CD4-positive, alpha-beta memory T cell (primary cell): ENCODE data around the gene RPL4. TPM values are rescaled to one million over a fixed set of nuclear protein-coding genes. Genes with fewer than 3 reads are reported as not detected.
A peak's percentile ranks its signal among the peaks of the same experiment; 100 is the strongest.

Source experiments
- CTCF ChIA-PET: fragments of 350-600 bp; sonication (Branson Sonifier 250); formaldehyde crosslinking; loops from one replicate; lab custom pipeline; 2021; ENCODE audit warnings: inconsistent platforms; ENCODE audit not compliant: partially characterized antibody; lab: Charles Lee
- POLR2A ChIA-PET: fragments of 350-600 bp; sonication (Branson Sonifier 250); formaldehyde crosslinking; loops from one replicate; lab custom pipeline; 2021; ENCODE audit not compliant: partially characterized antibody; lab: Charles Lee
- DNase-seq, 5 donors: peaks; one replicate each; pipeline versions ENCODE4 v3.0.0 to v3.0.0-alpha.2; 2020 to 2022; ENCODE audit warnings: mixed read lengths in 1 of 5
- H3K27ac ChIP-seq: one replicate; pipeline ENCODE4 v1.7.0; 2013; ENCODE audit warnings: low read depth, low read length
- H3K27me3 ChIP-seq: 2 replicates; pipeline ENCODE4 v1.7.0; 2013; ENCODE audit warnings: mild to moderate bottlenecking, low read length, moderate library complexity; ENCODE audit not compliant: insufficient read depth
- H3K36me3 ChIP-seq: 2 replicates; pipeline ENCODE4 v1.7.0; 2013; ENCODE audit warnings: mild to moderate bottlenecking, low read length, moderate library complexity; ENCODE audit not compliant: insufficient read depth
- H3K4me1 ChIP-seq: 2 replicates; pipeline ENCODE4 v1.7.0; 2013; ENCODE audit warnings: mild to moderate bottlenecking, low read length, moderate library complexity; ENCODE audit not compliant: insufficient read depth
- H3K4me3 ChIP-seq, 2 donors: one replicate each; pipeline ENCODE4 v1.7.0; 2013; ENCODE audit warnings: low read length in 2 of 2, mild to moderate bottlenecking in 1 of 2
- H3K9me3 ChIP-seq, 2 donors: one replicate each; pipeline ENCODE4 v1.7.0; 2013; ENCODE audit warnings: low read length in 2 of 2, control low read depth in 1 of 2; ENCODE audit not compliant: control insufficient read depth in 1 of 2
- H3K27ac Mint-ChIP-seq, 7 donors: one replicate each; pipeline ENCODE4 v1.8.0; 2020 to 2021; ENCODE audit warnings: mixed read lengths in 7 of 7, mild to moderate bottlenecking in 6 of 7, inconsistent platforms in 3 of 7, moderate library complexity in 3 of 7
- H3K27me3 Mint-ChIP-seq, 2 donors: one replicate each; pipeline ENCODE4 v1.8.0; 2020 to 2021; ENCODE audit warnings: mixed read lengths in 2 of 2
- H3K36me3 Mint-ChIP-seq, 2 donors: one replicate each; pipeline ENCODE4 v1.8.0; 2020 to 2021; ENCODE audit warnings: mixed read lengths in 2 of 2, inconsistent platforms in 1 of 2, mild to moderate bottlenecking in 1 of 2
- H3K4me1 Mint-ChIP-seq, 4 donors: one replicate each; pipeline ENCODE4 v1.8.0; 2020 to 2021; ENCODE audit warnings: mixed read lengths in 4 of 4, mild to moderate bottlenecking in 1 of 4
- H3K4me3 Mint-ChIP-seq, 8 donors: one replicate each; pipeline ENCODE4 v1.8.0; 2020 to 2021; ENCODE audit warnings: mixed read lengths in 8 of 8, mild to moderate bottlenecking in 7 of 8, moderate library complexity in 6 of 8, inconsistent platforms in 3 of 8
- H3K9me3 Mint-ChIP-seq, 8 donors: one replicate each; pipeline ENCODE4 v1.8.0; 2020 to 2021; ENCODE audit warnings: mixed read lengths in 8 of 8, mild to moderate bottlenecking in 5 of 8, inconsistent platforms in 3 of 8, moderate library complexity in 1 of 8
- intact Hi-C: fragments of 100-400 bp; cut with micrococcal nuclease; formaldehyde crosslinking; loops from one replicate; pipeline ENCODE4 v1.15.1; 2023
- polyA plus RNA-seq, 2 donors: library from polyadenylated mRNA; unstranded; fragments of 300-500 nt; fragmentation: Illumina TruSeq; gene quantifications; one replicate each; pipeline ENCODE4 v1.2.3, GENCODE V29; 2021
- total RNA-seq, 2 experiments: library from RNA; stranded (reverse); gene quantifications; one replicate each; pipeline ENCODE4 v1.2.3, GENCODE V29; 2021

The RPL4 gene
- total and polyA plus RNA-seq, 4 experiments from 2014 or later = 1,070 to 4,004 (median 2,640) TPM

GRCh38 chr15:66494262-66494661, 10.4 kb downstream of the RPL4 start:
- peaks cover 0 to 2% (median 0%) of the 10 kb centered on the region in 8 donors for H3K9me3 Mint-ChIP-seq
- POLR2A ChIA-PET = interaction anchor here (0.6 to 1.4 kb wide), 2 partner anchors 10 to 22 kb away, joined by 3 read pairs; no protein-coding TSS in a partner anchor
- intact Hi-C loops = no loop called here
- H3K4me3 Mint-ChIP-seq = no peak overlapping the region
- peaks cover 25 to 56% (median 40%) of the 10 kb centered on the region in 4 donors for H3K4me1 Mint-ChIP-seq
- DNase-seq = no peak
- Histone ChIP-seq H3K36me3 (peaks cover 66% of the 10 kb centered on the region), H3K4me3 (no peak overlapping the region), H3K4me1 (peaks cover 35% of the 10 kb centered on the region), H3K27ac (no peak overlapping the region), H3K27me3 (no peaks in the 10 kb centered on the region), H3K9me3 (no peaks in the 10 kb centered on the region)
- CTCF ChIA-PET = no interaction called here
- H3K36me3 Mint-ChIP-seq = peaks cover 39 to 83% of the 10 kb centered on the region in 2 donors
- no peaks in the 10 kb centered on the region for H3K27me3 Mint-ChIP-seq
- H3K27ac Mint-ChIP-seq = peak overlapping the region; percentile 10 to 96 (median 60)

GRCh38 chr15:66491846-66492245, 12.8 kb downstream of the RPL4 start:
- Mint-ChIP-seq H3K4me3 (no peak overlapping the region), H3K36me3 (peaks cover 35 to 80% of the 10 kb centered on the region in 2 donors), H3K9me3 (peaks cover 0 to 2% (median 0%) of the 10 kb centered on the region in 8 donors), H3K27me3 (no peaks in the 10 kb centered on the region), H3K27ac (peak overlapping the region in 2 of 7 donors; percentile 60 to 78), H3K4me1 (peaks cover 16 to 32% (median 25%) of the 10 kb centered on the region in 4 donors)
- Histone ChIP-seq H3K27me3 (no peaks in the 10 kb centered on the region), H3K9me3 (no peaks in the 10 kb centered on the region), H3K36me3 (peaks cover 76% of the 10 kb centered on the region), H3K4me3 (no peak overlapping the region), H3K27ac (no peak overlapping the region), H3K4me1 (peaks cover 21% of the 10 kb centered on the region)
- no peak for DNase-seq
- POLR2A ChIA-PET = interaction anchor here (1.0 to 2.1 kb wide), 2 partner anchors 11 to 105 kb away, joined by 3 to 6 read pairs; partner anchors contain the start of gene MAP2K1
- CTCF ChIA-PET = no interaction called here
- intact Hi-C loops = no loop called here

GRCh38 chr15:66489179-66489791, 15.4 kb downstream of the RPL4 start:
- no peak overlapping the region for H3K4me3 Mint-ChIP-seq
- ChIA-PET CTCF (interaction anchor here (0.8 to 1.4 kb wide), 2 partner anchors 9 to 101 kb away, joined by 3 to 4 read pairs; partner anchors contain the start of gene SNAPC5), POLR2A (interaction anchor here (0.8 to 2.4 kb wide), 3 partner anchors 8 to 101 kb away, joined by 3 to 9 read pairs (median 5); partner anchors contain the start of genes RPL4, SNAPC5 and ZWILCH)
- peaks cover 74% of the 10 kb centered on the region for H3K36me3 ChIP-seq
- H3K27me3 Mint-ChIP-seq = no peaks in the 10 kb centered on the region
- intact Hi-C loops = no loop called here
- H3K27ac Mint-ChIP-seq = peak overlapping the region in 4 of 7 donors; percentile 46 to 77 (median 75)
- H3K4me3 ChIP-seq = no peak overlapping the region
- H3K27ac ChIP-seq = no peak overlapping the region
- H3K36me3 Mint-ChIP-seq = peaks cover 38 to 83% of the 10 kb centered on the region in 2 donors
- H3K9me3 ChIP-seq = no peaks in the 10 kb centered on the region
- H3K4me1 ChIP-seq = no peaks in the 10 kb centered on the region
- no peaks in the 10 kb centered on the region for H3K27me3 ChIP-seq
- DNase-seq = no peak
- H3K4me1 Mint-ChIP-seq = peaks cover 8 to 13% (median 10%) of the 10 kb centered on the region in 4 donors
- H3K9me3 Mint-ChIP-seq = no peaks in the 10 kb centered on the region

- no peaks in the 10 kb centered on the region for H3K9me3 Mint-ChIP-seq
- peaks cover 38 to 77% of the 10 kb centered on the region in 2 donors for H3K36me3 Mint-ChIP-seq
- H3K27ac ChIP-seq = no peak overlapping the region
- no peak overlapping the region for H3K4me3 ChIP-seq
- H3K36me3 ChIP-seq = peaks cover 72% of the 10 kb centered on the region
- ChIA-PET POLR2A (interaction anchor here (1.2 to 2.4 kb wide), 2 partner anchors 9 to 16 kb away, joined by 5 to 9 read pairs; partner anchors contain the start of genes RPL4, SNAPC5 and ZWILCH), CTCF (no interaction called here)
- peaks cover 4 to 8% (median 5%) of the 10 kb centered on the region in 4 donors for H3K4me1 Mint-ChIP-seq
- no peak for DNase-seq
- intact Hi-C loops = no loop called here
- H3K27me3 ChIP-seq = no peaks in the 10 kb centered on the region
- H3K27me3 Mint-ChIP-seq = no peaks in the 10 kb centered on the region
- no peaks in the 10 kb centered on the region for H3K4me1 ChIP-seq
- peak overlapping the region in 4 of 7 donors; percentile 45 to 82 (median 58) for H3K27ac Mint-ChIP-seq
- no peaks in the 10 kb centered on the region for H3K9me3 ChIP-seq
- no peak overlapping the region for H3K4me3 Mint-ChIP-seq
Observed at GRCh38 chr15:66488525-66488924, 16.1 kb downstream of the RPL4 start.

- intact Hi-C loops = no loop called here
Observed at GRCh38 chr15:66486887-66487286, 17.8 kb downstream of the RPL4 start.

GRCh38 chr15:66484539-66485112, 20.0 kb downstream of the RPL4 start:
- Mint-ChIP-seq H3K4me1 (peaks cover 1 to 14% (median 6%) of the 10 kb centered on the region in 4 donors), H3K4me3 (no peak overlapping the region), H3K9me3 (no peaks in the 10 kb centered on the region), H3K27me3 (no peaks in the 10 kb centered on the region), H3K27ac (peak overlapping the region in 6 of 7 donors; percentile 22 to 72 (median 50)), H3K36me3 (peaks cover 41 to 70% of the 10 kb centered on the region in 2 donors)
- peaks cover 58% of the 10 kb centered on the region for H3K36me3 ChIP-seq
- H3K4me3 ChIP-seq = no peak overlapping the region
- H3K9me3 ChIP-seq = no peaks in the 10 kb centered on the region
- POLR2A ChIA-PET = interaction anchor here (1.6 to 1.7 kb wide), 2 partner anchors 10 to 13 kb away, joined by 4 to 8 read pairs; partner anchors contain the start of gene SNAPC5
- no peak for DNase-seq
- intact Hi-C loops = no loop called here
- H3K4me1 ChIP-seq = no peaks in the 10 kb centered on the region
- CTCF ChIA-PET = interaction anchor here (0.9 to 1.2 kb wide), 4 partner anchors 12 to 99 kb away, joined by 3 read pairs; partner anchors contain the start of gene SNAPC5
- no peaks in the 10 kb centered on the region for H3K27me3 ChIP-seq
- no peak overlapping the region for H3K27ac ChIP-seq

More at GRCh38 chr15:66486887-66487286, 17.8 kb downstream of the RPL4 start:
- Mint-ChIP-seq H3K27me3 (no peaks in the 10 kb centered on the region), H3K4me3 (no peak overlapping the region), H3K36me3 (peaks cover 41 to 74% of the 10 kb centered on the region in 2 donors), H3K27ac (peak overlapping the region in 1 of 7 donors; percentile 47), H3K4me1 (peaks cover 5 to 10% (median 7%) of the 10 kb centered on the region in 4 donors), H3K9me3 (no peaks in the 10 kb centered on the region)
- POLR2A ChIA-PET = no interaction called here
- H3K36me3 ChIP-seq = peaks cover 66% of the 10 kb centered on the region
- H3K4me3 ChIP-seq = no peak overlapping the region
- no peak for DNase-seq
- CTCF ChIA-PET = interaction anchor here (0.7 to 1.2 kb wide), 2 partner anchors 11 to 17 kb away, joined by 3 read pairs; partner anchors contain the start of genes RPL4 and SNAPC5
- H3K27ac ChIP-seq = no peak overlapping the region
- H3K27me3 ChIP-seq = no peaks in the 10 kb centered on the region
- no peaks in the 10 kb centered on the region for H3K9me3 ChIP-seq
- H3K4me1 ChIP-seq = no peaks in the 10 kb centered on the region

GRCh38 chr15:66483131-66483566, 21.5 kb downstream of the RPL4 start:
- ChIA-PET CTCF (no interaction called here), POLR2A (no interaction called here)
- H3K4me3 ChIP-seq = no peak overlapping the region
- no peaks in the 10 kb centered on the region for H3K27me3 Mint-ChIP-seq
- H3K27ac ChIP-seq = no peak overlapping the region
- no peaks in the 10 kb centered on the region for H3K9me3 ChIP-seq
- intact Hi-C loops = no loop called here
- peaks cover 44% of the 10 kb centered on the region for H3K36me3 ChIP-seq
- H3K27me3 ChIP-seq = no peaks in the 10 kb centered on the region
- H3K9me3 Mint-ChIP-seq = no peaks in the 10 kb centered on the region
- H3K36me3 Mint-ChIP-seq = peaks cover 35 to 60% of the 10 kb centered on the region in 2 donors
- DNase-seq = no peak
- no peaks in the 10 kb centered on the region for H3K4me1 ChIP-seq
- H3K27ac Mint-ChIP-seq = peak overlapping the region in 3 of 7 donors; percentile 29 to 59 (median 57)
- H3K4me3 Mint-ChIP-seq = no peak overlapping the region
- peaks cover 7 to 15% (median 8%) of the 10 kb centered on the region in 4 donors for H3K4me1 Mint-ChIP-seq
